ENCODE results near the gene SPATS2L.

SPATS2L gene

GRCh38 chr2:200310545-200310971 lies 4.1 kb downstream of the SPATS2L start:
- H3K4me3 ChIP-seq (ENCODE audit: low read depth, low read length): no peak overlapping the region

GRCh38 chr2:200311139-200311538 lies 4.6 kb downstream of the SPATS2L start:
- TF ChIP-seq MAX (IDR thresholded peaks at IDR 0.05; ENCODE audit: low read depth, low read length) (no peak), MYC (IDR thresholded peaks at IDR 0.05; ENCODE audit: low read depth, low read length) (no peak), CTCF (IDR thresholded peaks at IDR 0.05; ENCODE audit: low read depth, low read length) (no peak), POLR2A (IDR thresholded peaks at IDR 0.05; ENCODE audit: extremely low read depth, insufficient read length) (no peak)
- no peak for DNase-seq (ENCODE audit: low read depth)
- H3K4me3 ChIP-seq (ENCODE audit: low read depth, low read length): no peak overlapping the region

More at GRCh38 chr2:200310545-200310971, 4.1 kb downstream of the SPATS2L start:
- no peak for DNase-seq (ENCODE audit: low read depth)
- TF ChIP-seq MAX (IDR thresholded peaks at IDR 0.05; ENCODE audit: low read depth, low read length): no peak
- TF ChIP-seq POLR2A (IDR thresholded peaks at IDR 0.05; ENCODE audit: extremely low read depth, insufficient read length): no peak
- no peak for TF ChIP-seq CTCF (IDR thresholded peaks at IDR 0.05; ENCODE audit: low read depth, low read length)
- no peak for TF ChIP-seq MYC (IDR thresholded peaks at IDR 0.05; ENCODE audit: low read depth, low read length)

GRCh38 chr2:200314976-200315567 lies 8.6 kb downstream of the SPATS2L start:
- H3K4me3 ChIP-seq (ENCODE audit: low read depth, low read length): no peak overlapping the region
- no peak for TF ChIP-seq MYC (IDR thresholded peaks at IDR 0.05; ENCODE audit: low read depth, low read length)
- TF ChIP-seq POLR2A (IDR thresholded peaks at IDR 0.05; ENCODE audit: extremely low read depth, insufficient read length): no peak
- TF ChIP-seq MAX (IDR thresholded peaks at IDR 0.05; ENCODE audit: low read depth, low read length): no peak
- TF ChIP-seq CTCF (IDR thresholded peaks at IDR 0.05; ENCODE audit: low read depth, low read length): no peak
- no peak for DNase-seq (ENCODE audit: low read depth)

- H3K4me3 ChIP-seq (ENCODE audit: low read depth, low read length): no peak overlapping the region
- DNase-seq (ENCODE audit: low read depth): no peak
- no peak for TF ChIP-seq POLR2A (IDR thresholded peaks at IDR 0.05; ENCODE audit: extremely low read depth, insufficient read length)
- no peak for TF ChIP-seq MYC (IDR thresholded peaks at IDR 0.05; ENCODE audit: low read depth, low read length)
- TF ChIP-seq CTCF (IDR thresholded peaks at IDR 0.05; ENCODE audit: low read depth, low read length): no peak
- TF ChIP-seq MAX (IDR thresholded peaks at IDR 0.05; ENCODE audit: low read depth, low read length): no peak
Measured at GRCh38 chr2:200317975-200318374, 11.5 kb downstream of the SPATS2L start.

- TF ChIP-seq POLR2A (IDR thresholded peaks at IDR 0.05; ENCODE audit: extremely low read depth, insufficient read length) (no peak), MAX (IDR thresholded peaks at IDR 0.05; ENCODE audit: low read depth, low read length) (no peak), CTCF (IDR thresholded peaks at IDR 0.05; ENCODE audit: low read depth, low read length) (no peak), MYC (IDR thresholded peaks at IDR 0.05; ENCODE audit: low read depth, low read length) (no peak)
- DNase-seq (ENCODE audit: low read depth): no peak
- H3K4me3 ChIP-seq (ENCODE audit: low read depth, low read length): no peak overlapping the region
Measured at GRCh38 chr2:200318940-200319435, 12.5 kb downstream of the SPATS2L start.
